ENCODE data around the gene NECAB2.

NECAB2 gene

GRCh38 chr16:83996481-83997252 is 28.6 kb downstream of the NECAB2 start:
- no peak overlapping the region for H3K4me3 ChIP-seq (ENCODE audit: low read depth, low read length)
- CTCF ChIA-PET, result interaction anchor here (0.6 to 1.8 kb wide), 2 partner anchors 40 to 63 kb away, joined by 3 to 5 read pairs; no protein-coding TSS in a partner anchor
- DNase-seq (ENCODE audit: low read depth, low spot score), result no peak
- TF ChIP-seq, protein P1, sequence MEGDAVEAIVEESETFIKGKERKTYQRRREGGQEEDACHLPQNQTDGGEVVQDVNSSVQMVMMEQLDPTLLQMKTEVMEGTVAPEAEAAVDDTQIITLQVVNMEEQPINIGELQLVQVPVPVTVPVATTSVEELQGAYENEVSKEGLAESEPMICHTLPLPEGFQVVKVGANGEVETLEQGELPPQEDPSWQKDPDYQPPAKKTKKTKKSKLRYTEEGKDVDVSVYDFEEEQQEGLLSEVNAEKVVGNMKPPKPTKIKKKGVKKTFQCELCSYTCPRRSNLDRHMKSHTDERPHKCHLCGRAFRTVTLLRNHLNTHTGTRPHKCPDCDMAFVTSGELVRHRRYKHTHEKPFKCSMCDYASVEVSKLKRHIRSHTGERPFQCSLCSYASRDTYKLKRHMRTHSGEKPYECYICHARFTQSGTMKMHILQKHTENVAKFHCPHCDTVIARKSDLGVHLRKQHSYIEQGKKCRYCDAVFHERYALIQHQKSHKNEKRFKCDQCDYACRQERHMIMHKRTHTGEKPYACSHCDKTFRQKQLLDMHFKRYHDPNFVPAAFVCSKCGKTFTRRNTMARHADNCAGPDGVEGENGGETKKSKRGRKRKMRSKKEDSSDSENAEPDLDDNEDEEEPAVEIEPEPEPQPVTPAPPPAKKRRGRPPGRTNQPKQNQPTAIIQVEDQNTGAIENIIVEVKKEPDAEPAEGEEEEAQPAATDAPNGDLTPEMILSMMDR (IDR thresholded peaks at IDR 0.05; ENCODE audit: insufficient read depth, low read length, missing control alignments), result no peak
- POLR2A ChIA-PET, result no interaction called here

GRCh38 chr16:83998091-83998490 is 30.0 kb downstream of the NECAB2 start:
- ChIA-PET POLR2A (no interaction called here), CTCF (interaction anchor here (0.9 kb wide), 1 partner anchor 68 kb away, joined by 5 read pairs; no protein-coding TSS in a partner anchor)
- TF ChIP-seq, protein P1 (IDR thresholded peaks at IDR 0.05; ENCODE audit: insufficient read depth, low read length, missing control alignments), result no peak
- H3K4me3 ChIP-seq (ENCODE audit: low read depth, low read length), result no peak overlapping the region
- no peak for DNase-seq (ENCODE audit: low read depth, low spot score)

DNA sequence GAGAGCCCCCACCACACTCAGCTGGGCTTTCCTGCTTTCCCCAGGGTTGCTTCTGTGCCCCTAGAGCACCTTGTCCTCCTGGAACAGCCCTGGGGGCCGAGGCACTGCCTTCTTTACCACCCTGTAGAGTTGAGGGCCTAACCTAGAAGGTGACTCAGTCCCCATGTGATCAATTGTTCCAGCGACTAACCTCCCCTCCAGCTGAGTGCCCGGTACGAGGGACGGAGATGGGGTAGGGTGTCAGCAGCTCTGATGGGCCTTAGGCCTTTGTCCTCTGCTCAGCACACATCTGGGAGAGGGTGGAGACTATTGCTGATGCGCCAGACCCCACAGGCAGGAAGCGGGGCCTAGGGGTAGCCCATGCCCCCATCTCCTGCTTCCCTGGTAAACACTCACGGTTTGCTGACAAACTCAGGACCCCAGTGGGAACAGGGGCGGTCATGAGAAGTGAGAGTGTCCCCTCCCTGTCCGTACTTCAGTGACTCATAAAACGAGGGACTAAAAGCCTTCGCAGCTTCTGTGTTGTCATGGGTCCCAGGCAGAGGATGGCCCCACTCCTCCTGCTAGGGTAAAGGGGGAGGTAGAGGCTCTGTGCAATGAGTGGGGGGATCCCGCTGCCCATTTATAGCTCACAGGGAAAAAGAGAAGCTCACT is 33.1 kb downstream of the NECAB2 start:
- ChIA-PET CTCF (no interaction called here), POLR2A (no interaction called here)
- no peak overlapping the region for H3K4me3 ChIP-seq (ENCODE audit: low read depth, low read length)

DNA sequence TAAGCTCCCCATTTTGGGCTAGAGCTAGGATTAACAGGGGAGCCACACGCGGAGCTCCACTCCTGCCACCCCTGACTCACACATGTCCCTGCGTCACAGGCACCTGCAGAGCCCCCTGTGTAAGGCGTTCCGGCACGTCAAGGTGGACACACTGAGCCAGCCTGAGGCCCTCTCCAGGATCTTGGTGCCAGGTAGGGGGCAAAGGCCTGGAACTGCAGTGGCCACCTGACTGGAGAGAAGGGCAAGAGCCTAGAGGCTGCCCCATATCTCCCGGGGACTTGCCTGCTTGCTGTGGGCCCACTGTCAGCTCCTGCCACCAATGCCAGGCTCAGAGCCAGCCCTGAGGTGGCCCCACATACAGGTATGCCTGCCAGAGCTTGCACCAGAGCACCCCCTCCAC is 33.7 kb downstream of the NECAB2 start:
- no peak for DNase-seq (ENCODE audit: low read depth, low spot score)
- H3K4me3 ChIP-seq (ENCODE audit: low read depth, low read length), result no peak overlapping the region
- ChIA-PET POLR2A (no interaction called here), CTCF (no interaction called here)
- TF ChIP-seq, protein P1 (IDR thresholded peaks at IDR 0.05; ENCODE audit: insufficient read depth, low read length, missing control alignments), result no peak

More for the DNA sequence above, 33.1 kb downstream of the NECAB2 start:
- DNase-seq (ENCODE audit: low read depth, low spot score), result no peak
- TF ChIP-seq, protein P1 (IDR thresholded peaks at IDR 0.05; ENCODE audit: insufficient read depth, low read length, missing control alignments), result no peak

DNA sequence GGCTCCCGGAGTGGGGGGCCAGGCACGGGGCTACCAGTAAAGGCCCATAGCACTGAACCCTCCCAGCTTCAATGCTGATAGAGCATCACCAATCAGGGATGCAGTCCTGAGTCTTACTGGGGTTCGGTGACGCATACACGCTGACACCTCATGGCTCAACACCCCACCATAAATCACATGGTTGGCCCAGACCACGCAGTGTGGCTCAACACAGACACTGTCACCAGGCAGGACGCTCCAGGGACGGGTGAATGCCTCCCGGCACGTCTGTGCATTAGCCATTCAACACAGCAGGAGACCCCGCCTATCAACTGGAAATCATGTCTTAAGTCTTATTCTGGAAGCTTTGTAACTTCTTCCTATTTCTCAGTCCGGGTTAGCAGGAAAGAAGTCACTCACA is 35.0 kb downstream of the NECAB2 start:
- TF ChIP-seq, protein P1 (IDR thresholded peaks at IDR 0.05; ENCODE audit: insufficient read depth, low read length, missing control alignments), result no peak
- H3K4me3 ChIP-seq (ENCODE audit: low read depth, low read length), result no peak overlapping the region
- CTCF ChIA-PET, result interaction anchor here (0.6 to 1.9 kb wide), 2 partner anchors 63 to 68 kb away, joined by 3 to 7 read pairs; no protein-coding TSS in a partner anchor
- no peak for DNase-seq (ENCODE audit: low read depth, low spot score)
- POLR2A ChIA-PET, result no interaction called here

GRCh38 chr16:84004442-84004841 is 36.4 kb downstream of the NECAB2 start:
- ChIA-PET POLR2A (no interaction called here), CTCF (interaction anchor here (1.1 to 1.9 kb wide), 2 partner anchors 61 to 62 kb away, joined by 3 to 7 read pairs; no protein-coding TSS in a partner anchor)
- H3K4me3 ChIP-seq (ENCODE audit: low read depth, low read length), result no peak overlapping the region
- TF ChIP-seq, protein P1 (IDR thresholded peaks at IDR 0.05; ENCODE audit: insufficient read depth, low read length, missing control alignments), result no peak
- DNase-seq (ENCODE audit: low read depth, low spot score), result no peak
